ENCODE data around the gene EMC8.
"Not testable (repeated sequence)": the region's sequence is repeated elsewhere in the genome, so short reads cannot be mapped to it uniquely, and the experiment has no call there.

Gene EMC8

DNA sequence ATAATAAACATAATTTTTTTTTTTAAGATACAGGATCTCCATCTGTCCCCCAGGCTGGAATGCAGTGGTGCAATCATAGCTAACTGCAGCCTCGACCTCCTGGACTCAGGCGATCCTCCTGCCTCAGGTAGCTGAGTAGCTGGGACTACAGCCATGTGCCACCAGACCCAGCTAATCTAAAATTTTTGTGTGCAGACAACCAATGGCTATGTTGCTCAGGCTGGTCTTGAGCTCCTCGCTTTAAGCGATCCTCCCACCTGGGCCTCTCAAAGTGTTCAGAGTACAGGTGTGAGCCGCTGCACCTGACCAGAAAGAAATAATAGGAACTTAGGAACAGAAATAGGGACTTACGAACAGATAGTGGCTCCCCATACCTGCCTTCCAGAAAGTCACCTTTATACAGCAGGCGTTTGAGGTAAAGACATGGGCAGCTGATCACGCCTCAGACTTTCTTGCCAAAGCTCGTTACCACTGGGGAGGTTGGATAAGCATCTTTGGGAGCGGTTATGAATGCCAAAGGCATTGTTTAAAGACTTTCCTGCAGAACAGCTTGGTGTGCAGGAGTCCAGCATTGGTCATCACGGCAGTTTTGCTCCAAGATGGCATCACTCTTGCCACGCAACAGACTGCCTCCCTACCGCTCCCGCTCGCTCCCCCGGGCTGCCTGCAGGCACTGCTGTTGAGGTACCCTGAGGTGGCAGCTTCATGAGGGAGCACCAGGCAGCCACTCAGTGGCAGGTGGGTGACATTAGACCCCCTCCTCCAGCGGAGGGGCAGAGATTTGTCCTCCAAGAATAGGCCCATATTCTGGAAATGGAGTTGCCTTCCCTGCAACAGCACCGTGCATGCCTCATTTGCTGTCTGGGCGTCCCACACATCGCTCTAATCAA lies 13.7 kb upstream of the EMC8 start:
- no peak for DNase-seq (ENCODE audit: low read depth in 3 of 3)

DNA sequence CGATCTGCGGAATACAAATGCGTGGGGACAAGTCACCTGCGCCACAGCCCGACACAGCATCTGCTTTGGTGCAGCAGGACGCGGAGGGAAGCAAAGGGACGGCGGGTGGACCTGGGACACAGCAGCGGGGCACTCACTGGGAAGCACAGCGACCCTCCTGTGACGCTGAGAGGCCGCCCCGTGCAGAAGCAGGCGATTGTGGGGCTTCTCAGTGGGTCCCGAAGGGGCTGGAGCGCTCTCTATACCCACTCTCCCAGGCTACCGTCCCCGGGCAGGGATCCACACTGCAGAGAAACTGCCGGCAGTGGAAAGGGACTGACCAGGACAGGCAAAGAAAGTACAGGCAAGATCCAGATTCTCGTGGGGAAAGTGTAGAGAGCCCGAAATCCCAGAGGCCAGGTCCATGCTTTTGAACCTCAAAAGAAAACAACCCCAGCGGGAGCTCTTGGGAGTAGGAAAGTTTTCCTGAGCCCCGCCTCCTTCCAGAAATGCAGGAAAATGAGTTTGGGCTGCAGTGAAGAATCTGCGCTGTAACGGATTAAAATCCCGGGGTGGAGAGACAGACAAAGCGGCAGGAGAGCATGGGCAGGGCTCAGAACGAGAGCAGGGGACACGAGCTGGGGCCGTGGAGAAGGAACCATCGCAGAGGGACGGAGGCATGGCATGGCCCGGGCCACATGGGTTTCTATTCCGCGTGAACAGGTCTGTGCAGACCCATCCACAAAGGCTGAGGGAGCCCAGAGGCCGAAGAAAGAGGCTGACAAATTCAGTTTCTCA lies 12.9 kb upstream of the EMC8 start:
- no peak for DNase-seq (ENCODE audit: low read depth in 3 of 3)

DNA sequence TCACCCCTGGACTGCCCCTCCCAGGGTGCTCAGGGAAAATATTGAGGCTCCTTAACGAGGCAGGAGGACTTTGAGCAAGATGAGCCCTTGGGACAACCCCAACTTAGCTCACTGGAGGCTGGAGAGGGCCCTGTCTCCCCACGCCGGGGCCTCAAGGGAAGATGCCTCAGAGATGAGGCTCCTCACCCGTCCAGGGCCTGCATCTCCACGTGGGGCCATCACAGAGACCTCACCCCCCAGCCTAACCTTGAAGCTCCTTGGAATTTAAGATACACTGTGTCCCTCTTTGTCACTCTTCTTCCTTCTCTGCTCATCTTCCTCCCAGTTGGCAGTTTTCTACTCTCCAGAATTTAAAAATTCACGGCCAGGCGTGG lies 11.4 kb upstream of the EMC8 start:
- no peak for DNase-seq (ENCODE audit: low read depth in 3 of 3)

DNA sequence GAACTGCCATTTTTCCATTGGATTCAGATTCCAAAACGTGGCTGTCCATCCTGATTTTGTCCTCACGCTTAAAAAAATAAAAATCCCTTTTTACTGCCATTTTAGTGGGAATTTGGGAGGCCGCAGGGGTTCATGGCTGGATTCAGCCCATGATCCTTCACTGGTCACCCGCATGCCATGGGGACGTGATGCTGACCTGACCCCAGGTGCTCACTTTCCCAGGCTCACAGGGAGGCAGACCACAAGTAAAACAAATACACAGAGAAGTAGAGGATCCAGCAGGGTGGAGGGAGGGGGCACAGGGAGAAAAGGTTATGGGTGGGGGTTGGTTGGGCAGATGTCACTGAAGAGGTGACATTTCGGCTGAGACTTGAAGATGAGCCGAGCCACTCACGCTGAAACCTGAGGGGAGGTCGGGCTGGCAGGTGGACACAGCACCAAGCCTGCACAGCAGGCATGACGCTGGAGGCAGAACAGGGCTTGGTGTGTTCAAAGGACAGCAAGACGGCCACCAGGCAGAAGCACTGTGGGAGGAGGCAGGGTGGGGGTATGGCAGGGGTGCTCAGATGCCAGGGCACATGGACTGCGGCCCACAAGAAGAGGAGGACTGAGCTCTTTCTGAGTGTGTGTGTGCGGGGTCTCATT lies 10.9 kb upstream of the EMC8 start:
- no peak for DNase-seq (ENCODE audit: low read depth in 3 of 3)

DNA sequence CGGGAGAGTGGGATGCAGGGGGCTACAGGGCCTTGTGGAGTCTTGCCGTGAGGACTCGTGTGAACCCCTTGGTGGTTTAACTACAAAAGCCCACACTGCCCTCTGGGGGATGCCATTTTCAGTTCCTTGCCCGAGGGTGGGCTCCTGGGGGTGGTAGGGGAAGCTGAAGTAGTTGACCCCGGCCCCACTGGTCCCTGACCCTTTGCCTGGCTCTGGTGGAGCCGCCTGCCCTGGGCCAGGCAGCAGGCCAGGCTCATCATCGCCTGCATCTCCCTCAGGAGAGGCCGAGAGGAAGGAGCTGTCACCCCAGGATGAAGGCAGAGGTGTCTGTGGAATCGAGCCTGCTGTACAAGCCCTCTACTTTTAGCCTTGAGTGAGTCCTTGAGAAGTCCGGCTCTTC lies 10.3 kb upstream of the EMC8 start:
- DNase-seq (ENCODE audit: low read depth in 3 of 3): no peak

DNA sequence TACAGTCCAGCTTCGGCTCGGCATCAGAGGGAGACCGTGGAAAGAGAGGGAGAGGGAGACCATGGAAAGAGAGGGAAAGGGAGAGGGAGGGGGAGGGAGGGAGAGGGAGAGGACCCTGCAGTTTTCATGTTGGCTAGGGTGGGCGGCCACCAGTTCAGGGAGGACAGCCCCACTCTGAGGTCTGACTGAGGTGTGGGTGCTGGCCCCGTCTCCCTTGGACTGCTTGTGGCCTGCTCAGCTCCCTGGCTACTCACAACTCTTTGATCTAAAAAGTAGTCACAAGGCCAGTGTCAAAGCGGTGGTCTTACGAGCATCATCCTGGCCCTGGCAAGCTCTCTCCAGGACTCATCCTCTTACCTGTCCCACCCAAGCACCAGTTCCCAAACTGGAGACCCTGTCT lies 9.6 kb upstream of the EMC8 start:
- no peak for DNase-seq (ENCODE audit: low read depth in 3 of 3)

DNA sequence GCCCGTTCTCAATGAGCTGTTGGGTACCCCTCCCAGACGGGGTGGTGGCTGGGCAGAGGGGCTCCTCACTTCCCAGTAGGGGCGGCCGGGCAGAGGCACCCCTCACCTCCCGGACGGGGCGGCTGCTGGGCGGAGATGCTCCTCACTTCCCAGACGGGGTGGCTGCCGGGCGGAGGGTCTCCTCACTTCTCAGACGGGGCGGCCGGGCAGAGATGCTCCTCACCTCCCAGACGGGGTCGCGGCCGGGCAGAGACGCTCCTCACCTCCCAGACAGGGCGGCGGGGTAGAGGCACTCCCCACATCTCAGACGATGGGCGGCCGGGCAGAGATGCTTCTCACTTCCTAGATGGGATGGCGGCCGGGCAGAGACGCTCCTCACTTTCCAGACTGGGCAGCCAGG lies 8.8 kb upstream of the EMC8 start:
- DNase-seq (ENCODE audit: low read depth in 3 of 3): not testable (repeated sequence)

DNA sequence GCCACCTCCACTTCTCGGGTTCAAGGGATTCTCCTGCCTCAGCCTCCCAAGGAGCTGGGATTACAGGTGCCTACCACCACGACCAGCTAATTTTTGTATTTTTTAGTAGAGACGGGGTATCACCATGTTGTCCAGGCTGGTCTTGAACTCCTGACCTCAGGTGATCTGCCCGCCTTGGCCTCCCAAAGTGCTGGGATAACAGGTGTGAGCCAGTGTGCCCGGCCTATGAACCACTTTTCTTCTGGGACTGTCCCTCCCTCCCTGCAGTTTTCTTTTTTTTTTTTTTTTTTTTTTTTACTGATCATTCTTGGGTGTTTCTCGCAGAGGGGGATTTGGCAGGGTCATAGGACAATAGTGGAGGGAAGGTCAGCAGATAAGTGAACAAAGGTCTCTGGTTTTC lies 8.0 kb upstream of the EMC8 start:
- DNase-seq (ENCODE audit: low read depth in 3 of 3): not testable (repeated sequence)

DNA sequence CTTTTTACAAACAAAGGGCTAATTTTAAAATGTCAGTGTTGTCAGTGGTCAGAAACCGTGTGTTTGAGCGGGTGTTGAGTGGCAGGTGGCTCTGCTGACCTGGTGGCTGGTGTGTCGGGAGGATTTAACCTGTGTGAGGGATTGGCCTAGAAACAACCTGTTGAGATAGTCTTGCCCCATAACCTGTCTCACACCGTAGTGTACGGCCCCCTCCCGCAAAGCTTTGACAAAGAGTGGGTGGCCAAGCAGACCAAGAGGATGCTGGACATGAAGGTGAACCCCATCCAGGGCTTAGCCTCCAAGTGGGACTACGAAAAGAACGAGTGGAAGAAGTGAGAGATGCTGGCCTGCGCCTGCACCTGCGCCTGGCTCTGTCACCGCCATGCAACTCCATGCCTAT lies 7.2 kb upstream of the EMC8 start:
- DNase-seq (ENCODE audit: low read depth in 3 of 3): no peak

DNA sequence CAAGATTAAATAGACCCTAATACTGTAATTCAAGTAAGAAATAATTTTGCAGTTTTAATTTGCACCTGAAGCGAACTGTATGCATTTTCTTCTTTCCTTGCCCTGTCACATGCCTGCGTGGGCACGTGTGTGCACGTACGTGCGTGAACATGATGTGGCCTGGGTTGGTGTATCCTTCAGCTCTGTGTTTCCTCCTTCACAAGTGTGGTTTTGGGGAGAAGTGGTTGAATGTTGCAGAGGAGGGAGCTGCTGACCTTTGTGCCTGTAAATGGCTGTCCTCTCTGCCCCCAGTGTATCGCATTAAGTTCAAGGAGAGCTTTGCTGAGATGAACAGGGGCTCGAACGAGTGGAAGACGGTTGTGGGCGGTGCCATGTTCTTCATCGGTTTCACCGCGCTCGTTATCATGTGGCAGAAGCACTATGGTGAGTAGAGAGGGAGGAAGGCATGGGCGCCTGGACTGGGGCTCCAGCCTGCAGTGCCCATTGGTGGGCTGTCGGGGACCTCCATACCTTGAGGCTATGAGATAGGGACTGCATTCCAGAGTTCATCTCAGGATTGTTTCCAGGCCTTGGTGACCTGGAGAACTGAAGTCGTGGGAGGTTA lies 6.2 kb upstream of the EMC8 start:
- no peak for DNase-seq (ENCODE audit: low read depth in 3 of 3)

DNA sequence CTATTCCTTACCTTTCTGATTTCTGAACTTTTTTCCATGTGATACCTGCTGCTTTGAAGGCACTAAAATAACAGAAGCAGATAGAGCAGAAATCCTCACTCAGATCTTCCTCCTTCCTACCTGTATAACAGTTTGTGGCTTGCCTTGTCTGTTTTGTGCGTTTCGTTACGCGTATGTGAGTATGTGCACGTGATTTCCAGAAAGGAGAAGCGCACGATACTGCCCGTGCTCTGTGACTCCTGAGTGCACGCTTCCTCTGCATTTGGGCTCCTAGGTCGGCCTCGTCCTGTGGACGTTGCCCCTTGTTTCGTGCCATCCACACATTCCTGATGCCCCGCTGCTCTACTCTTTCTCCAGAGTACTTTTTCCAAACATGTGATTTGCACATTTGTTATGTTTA lies 4.2 kb upstream of the EMC8 start:
- DNase-seq (ENCODE audit: low read depth in 3 of 3): no peak

DNA sequence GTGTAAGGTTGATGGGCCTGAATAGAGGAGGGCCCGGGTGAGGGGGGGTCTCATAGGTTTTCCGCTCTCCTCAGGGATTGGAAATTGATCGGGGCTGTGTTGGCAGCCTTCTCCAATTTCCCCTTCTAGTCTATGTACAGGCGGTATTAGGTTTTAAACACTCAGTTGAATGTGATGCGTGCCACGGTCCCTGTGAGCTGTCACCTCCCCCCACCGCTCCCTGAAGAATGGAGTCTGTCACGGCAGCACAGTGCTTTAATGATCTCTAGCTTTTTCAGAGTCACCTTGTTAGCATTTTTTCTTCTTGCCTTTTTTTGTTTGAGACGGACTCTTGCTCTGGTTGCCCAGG lies 951 bp upstream of the EMC8 start:
- DNase-seq (ENCODE audit: low read depth in 3 of 3): no peak

DNA sequence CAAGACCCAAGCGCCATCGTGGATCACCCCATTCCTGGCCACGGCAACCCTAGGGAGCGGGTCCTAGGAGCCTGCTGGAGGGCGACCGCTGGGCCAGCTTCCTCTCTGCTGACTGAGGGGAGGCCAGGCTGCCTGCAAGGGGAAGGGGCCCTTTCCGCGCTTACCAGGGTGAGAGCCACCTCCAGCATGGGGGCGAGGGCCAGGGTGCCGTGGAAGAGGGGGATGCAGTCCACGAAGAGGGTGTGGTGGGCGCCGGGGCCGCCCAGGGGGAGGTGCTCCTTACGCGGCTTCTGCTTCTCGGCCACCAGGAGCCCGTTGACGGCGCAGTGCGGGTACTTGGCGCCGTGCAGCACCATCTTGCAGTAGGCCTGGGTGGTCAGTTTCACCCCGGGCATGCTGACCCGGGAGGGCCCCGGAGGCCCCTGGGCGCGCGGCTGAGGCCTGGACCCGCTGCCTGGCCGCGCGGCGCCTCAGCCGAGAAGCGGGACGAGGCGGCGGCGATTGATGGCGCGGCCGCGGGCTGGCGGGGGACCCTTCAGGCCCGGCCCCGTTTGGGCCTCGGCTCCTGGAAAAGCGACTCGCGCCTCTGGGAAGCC lies 345 bp downstream of the EMC8 start:
- DNase-seq (ENCODE audit: low read depth in 3 of 3): no peak

DNA sequence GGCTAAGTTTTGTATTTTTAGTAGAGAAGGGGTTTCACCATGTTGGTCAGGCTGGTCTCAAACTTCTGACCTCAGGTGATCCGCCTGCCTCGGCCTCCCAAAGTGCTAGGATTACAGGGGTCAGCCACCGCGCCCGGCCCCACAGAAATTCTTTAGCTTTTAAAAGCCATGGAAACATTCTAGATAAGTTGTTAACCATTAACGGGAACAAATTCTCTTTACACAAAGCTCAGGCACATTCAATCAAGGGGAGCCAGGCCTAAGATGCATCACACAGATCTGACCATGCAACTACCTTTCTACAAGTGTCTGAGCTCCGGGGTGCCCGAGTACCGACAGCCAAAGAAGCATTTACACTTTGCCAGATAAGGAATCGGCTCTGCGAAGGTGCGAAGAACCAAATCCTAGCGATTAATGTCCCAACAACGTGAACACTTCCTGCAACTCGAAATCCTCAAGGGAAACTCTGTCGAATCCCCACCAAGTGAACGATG lies 1.0 kb downstream of the EMC8 start:
- no peak for DNase-seq (ENCODE audit: low read depth in 3 of 3)

DNA sequence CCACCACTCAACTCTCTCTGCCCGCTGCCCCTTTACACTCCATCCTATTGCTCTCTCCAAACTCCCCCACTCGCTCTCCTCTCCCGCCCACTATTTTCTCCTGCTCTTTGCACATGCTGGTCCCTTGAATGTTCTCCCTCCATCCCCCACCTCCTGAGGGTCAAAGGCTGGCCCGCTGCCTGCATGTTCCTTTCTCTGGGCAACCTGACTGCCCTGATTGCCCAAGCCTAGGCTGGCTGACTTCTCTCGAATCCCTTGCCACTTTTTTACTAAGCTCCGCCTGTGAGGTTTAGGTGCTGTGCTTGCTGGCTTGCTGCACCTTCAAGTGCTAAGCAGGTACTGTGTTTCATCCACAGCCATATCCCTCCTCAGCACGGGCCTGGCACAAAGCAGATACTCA lies 2.7 kb downstream of the EMC8 start:
- DNase-seq (ENCODE audit: low read depth in 3 of 3): no peak

DNA sequence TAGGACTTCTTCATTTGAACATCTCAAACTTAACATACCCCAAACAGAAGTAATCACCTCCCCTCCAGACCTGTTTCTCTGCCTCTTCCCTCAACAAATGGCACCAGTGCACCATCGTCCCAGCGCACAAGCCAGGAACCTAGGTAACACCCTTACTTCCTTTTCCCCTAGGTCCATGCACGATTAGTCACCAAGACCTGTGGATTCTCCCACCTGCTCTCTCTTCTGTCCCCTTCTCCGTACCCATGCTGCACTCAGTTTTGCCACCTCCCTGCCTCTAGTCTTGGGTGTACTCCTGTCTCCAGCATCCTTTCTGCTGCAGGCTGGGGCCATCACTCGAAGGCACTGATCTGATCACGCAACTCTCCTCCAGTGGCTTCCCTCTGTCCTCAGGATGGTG lies 3.2 kb downstream of the EMC8 start:
- no peak for DNase-seq (ENCODE audit: low read depth in 3 of 3)

DNA sequence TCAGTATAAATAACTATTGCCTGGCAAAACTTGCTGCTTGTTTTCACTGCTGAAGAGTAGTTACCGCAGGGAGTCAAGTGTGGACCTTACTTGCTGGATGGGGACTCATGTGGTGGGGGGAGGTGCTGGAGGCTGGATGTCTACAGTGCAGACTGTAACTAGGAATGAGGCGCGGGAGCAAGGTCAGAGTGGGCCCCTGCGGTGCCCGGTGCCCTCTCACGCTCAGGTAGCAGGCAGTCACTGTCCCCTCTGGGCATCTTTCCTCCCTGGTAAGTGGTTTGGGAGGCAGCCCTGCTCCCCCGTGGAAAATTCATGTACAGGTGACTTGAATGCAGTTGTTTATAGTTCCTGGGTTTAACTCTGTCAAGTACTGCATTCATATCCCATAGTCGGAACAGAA lies 4.6 kb downstream of the EMC8 start:
- DNase-seq (ENCODE audit: low read depth in 3 of 3): no peak

DNA sequence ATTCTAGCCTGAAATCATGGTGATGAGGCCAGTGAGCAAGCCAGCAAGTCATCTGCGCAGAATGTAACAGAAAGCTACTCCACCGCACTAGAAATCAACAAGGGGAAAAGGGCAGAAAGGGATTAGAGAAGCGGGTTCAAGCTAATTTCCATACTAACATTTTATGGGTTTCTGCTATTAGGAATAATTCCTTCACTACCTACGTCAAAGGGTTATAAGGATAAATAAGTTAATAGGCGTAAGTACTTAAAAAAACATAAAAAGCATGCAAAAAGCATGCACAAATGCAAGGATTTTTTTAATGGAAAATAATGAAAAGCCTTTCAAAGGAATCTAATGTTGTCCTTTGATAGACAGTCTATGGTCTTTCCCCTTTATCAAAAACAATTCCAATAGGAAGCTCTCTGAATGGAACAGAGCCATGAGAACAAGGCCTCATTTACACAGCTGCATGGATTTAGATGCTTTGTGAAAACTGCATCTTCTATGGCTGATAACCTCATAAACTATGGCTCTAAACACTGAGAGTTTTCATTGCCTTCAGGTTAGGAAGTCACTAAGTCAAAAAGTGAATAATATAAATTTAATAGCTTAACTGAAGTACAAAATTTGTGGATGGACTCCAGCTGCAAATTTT lies 5.6 kb downstream of the EMC8 start:
- DNase-seq (ENCODE audit: low read depth in 3 of 3): no peak

DNA sequence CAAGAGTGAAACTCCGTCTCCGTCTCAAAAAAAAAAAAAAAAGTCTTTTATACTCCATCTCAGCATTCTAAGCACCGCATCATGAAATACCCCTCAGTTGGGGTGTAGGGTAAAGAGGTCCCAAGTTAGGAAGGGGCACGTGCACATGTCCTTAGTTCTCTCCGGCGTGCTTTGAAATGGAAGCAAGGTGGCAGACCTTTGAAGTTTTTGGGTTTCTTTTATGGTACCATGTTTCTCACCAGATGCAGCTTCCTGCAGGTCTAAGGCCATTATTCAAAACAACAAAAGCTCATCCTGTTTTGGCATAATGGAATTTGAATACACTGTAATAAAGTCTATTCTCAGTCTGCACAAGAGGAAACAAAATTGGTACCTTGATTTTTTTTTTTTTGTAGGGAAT lies 9.6 kb downstream of the EMC8 start:
- DNase-seq (ENCODE audit: low read depth in 3 of 3): no peak

DNA sequence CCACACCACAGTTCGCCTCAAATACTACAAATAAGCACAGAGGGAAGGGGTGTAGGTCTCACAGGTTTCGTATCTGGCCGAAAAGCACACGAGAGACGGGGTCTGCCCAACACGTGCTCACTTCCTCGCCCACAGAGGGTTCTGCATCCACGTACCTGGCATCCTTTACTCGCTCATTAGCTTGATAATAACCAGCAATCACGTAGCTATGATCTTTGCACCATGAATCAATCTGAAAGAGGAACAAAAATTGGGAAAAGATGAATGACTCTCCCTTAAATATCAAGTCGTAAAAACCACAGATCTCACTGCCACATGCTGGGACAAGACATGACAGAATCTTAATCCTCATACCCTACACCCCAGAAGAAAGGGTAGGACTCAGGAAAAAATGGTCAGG lies 10.5 kb downstream of the EMC8 start:
- no peak for DNase-seq (ENCODE audit: low read depth in 3 of 3)

DNA sequence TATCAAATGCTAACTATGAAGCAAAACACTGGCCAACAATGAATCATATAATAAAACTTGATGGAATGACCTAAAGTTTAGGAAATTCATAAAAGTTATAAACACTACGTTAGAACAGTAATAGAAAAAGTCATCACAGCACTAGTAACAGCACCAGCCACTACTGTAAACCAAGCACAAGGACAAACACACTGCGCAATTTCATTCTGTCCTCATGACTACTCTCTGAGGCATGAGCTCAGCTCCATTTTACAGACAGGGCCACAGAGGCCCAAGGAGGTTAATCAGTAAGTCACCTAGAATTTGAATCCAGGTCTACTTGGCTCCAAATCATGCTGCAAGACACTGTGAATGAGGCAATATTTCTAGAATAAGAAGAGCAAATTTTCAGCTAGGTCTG lies 13.4 kb downstream of the EMC8 start:
- no peak for DNase-seq (ENCODE audit: low read depth in 3 of 3)

Data from stimulated activated CD4-positive, alpha-beta T cell treated with anti-CD3 and anti-CD28 coated beads, TNF-alpha, amount 100 ng/mL, for 48 hours (primary cell).